Caco-2 (cell line): Measurements from ENCODE around the gene GABPA. TPM values are rescaled to one million over a fixed set of nuclear protein-coding genes. Genes with fewer than 3 reads are reported as not detected.

Experiments used
- BruUV-seq: library from RNA; stranded (reverse); fragments of 400-500 nt; replicated peaks from 2 replicates; lab custom pipeline; 2021; lab: Mats Ljungman, UMichigan
- CTCF ChIA-PET: fragments of 300-600 bp; sonication (Branson Sonifier 250); formaldehyde crosslinking; loops from one replicate; lab custom pipeline; 2022; ENCODE audit warnings: antibody characterized with exemption; lab: Charles Lee
- POLR2A ChIA-PET: fragments of 300-600 bp; sonication (Branson Sonifier 250); formaldehyde crosslinking; loops from one replicate; lab custom pipeline; 2022; ENCODE audit warnings: antibody characterized with exemption; lab: Charles Lee
- DNase-seq, 2 experiments: peaks; one replicate each; pipeline versions ENCODE4 v3.0.0 to v3.0.0-alpha.2; 2020 to 2022
- H3K27me3 ChIP-seq: replicated peaks from 2 replicates; pipeline ENCODE4 v1.6.0; 2011; ENCODE audit warnings: low read length; ENCODE audit not compliant: control insufficient read depth, insufficient read depth
- H3K36me3 ChIP-seq: 2 replicates; pipeline ENCODE4 v1.5.1; 2011; ENCODE audit warnings: low read length; ENCODE audit not compliant: control insufficient read depth, insufficient read depth
- H3K4me1 ChIP-seq: fragments of 250-450 bp; sonication (Bioruptor Pico); 2 replicates; pipeline ENCODE4 v1.5.1; 2020; ENCODE audit warnings: mild to moderate bottlenecking
- H3K4me3 ChIP-seq: 2 replicates; pipeline ENCODE4 v1.5.1; 2011; ENCODE audit warnings: low read depth, mild to moderate bottlenecking, control low read depth, low read length
- H3K9me3 ChIP-seq: fragments of 250-450 bp; sonication (Bioruptor Pico); 2 replicates; pipeline ENCODE4 v1.5.1; 2020; ENCODE audit warnings: mild to moderate bottlenecking, moderate library complexity
- H3K27ac Mint-ChIP-seq: one replicate; pipeline ENCODE4 v1.8.0; 2022; ENCODE audit warnings: mixed read lengths; ENCODE audit not compliant: unreplicated experiment
- H3K27me3 Mint-ChIP-seq: one replicate; pipeline ENCODE4 v1.8.0; 2022; ENCODE audit warnings: mixed read lengths; ENCODE audit not compliant: insufficient read depth, unreplicated experiment
- H3K36me3 Mint-ChIP-seq: one replicate; pipeline ENCODE4 v1.8.0; 2022; ENCODE audit warnings: mild to moderate bottlenecking, mixed read lengths; ENCODE audit not compliant: insufficient read depth, unreplicated experiment
- H3K4me1 Mint-ChIP-seq: one replicate; pipeline ENCODE4 v1.8.0; 2022; ENCODE audit warnings: low read depth, mixed read lengths; ENCODE audit not compliant: unreplicated experiment
- H3K4me3 Mint-ChIP-seq: one replicate; pipeline ENCODE4 v1.8.0; 2022; ENCODE audit warnings: mild to moderate bottlenecking, moderate library complexity, mixed read lengths; ENCODE audit not compliant: unreplicated experiment
- H3K9me3 Mint-ChIP-seq: one replicate; pipeline ENCODE4 v1.8.0; 2022; ENCODE audit warnings: mixed read lengths; ENCODE audit not compliant: unreplicated experiment
- intact Hi-C: fragments of 100-400 bp; cut with micrococcal nuclease; formaldehyde crosslinking; loops from one replicate; pipeline ENCODE4 v1.10.0; 2022; ENCODE audit not compliant: unreplicated experiment
- total RNA-seq: library from RNA; stranded (reverse); gene quantifications from 2 replicates; pipeline ENCODE4 v1.2.3, GENCODE V29; 2022
- TF ChIP-seq, protein P1 (sequence below), 2 experiments: fragments of 200-600 bp in 1 of 2; IDR thresholded peaks; 1 replicate in 1 of 2; 2 replicates in 1 of 2; pipeline versions ENCODE4 v1.5.1 to v1.8.0; 2011 to 2022; ENCODE audit warnings: antibody characterized with exemption in 1 of 2, control low read depth in 1 of 2, inconsistent platforms in 1 of 2, low read depth in 1 of 2, low read length in 1 of 2, mild to moderate bottlenecking in 1 of 2, moderate library complexity in 1 of 2; ENCODE audit not compliant: insufficient read depth in 1 of 2, severe bottlenecking in 1 of 2, unreplicated experiment in 1 of 2

The GABPA gene
- total RNA-seq, 1 experiment from 2014 or later, result 17.4 TPM

DNA sequence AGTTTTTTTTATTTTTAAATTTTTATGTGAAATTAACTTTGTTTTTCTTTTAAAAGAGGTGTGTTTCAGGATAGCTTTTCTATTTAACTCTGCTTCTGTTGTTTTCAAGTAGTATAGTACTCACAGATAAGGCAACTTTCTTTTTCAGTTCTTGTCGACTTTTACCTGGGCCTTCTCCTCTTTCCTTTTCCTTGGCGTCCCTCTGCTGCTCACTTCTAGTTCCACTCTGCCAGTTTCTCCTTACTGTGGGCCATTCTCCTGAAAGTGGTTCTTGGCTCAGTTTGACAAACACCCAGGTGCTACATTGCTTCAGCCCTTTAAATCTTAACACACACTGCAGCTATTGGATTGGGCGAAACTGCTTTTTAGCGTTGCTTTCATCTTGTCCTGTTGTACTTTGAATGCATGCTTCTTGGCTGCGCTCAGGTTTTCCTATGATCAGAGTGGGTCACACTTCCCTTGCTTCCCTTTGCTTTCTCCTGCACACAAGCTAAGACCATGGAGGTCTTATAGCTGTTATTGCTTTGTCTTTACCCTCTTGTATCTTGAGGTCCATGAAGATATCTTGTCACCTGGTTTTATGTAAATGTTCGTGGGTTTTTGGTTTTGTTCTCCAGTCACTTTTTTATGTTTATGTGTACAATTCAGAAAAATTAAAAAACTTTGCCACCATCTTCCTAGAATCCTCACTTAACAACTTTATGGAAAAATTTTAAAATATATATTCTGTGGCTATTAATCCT lies 21.6 kb downstream of the GABPA start:
- Mint-ChIP-seq H3K36me3 (peaks cover 44% of the 10 kb centered on the region), H3K4me3 (no peak overlapping the region), H3K9me3 (no peaks in the 10 kb centered on the region), H3K27ac (no peak overlapping the region), H3K27me3 (no peaks in the 10 kb centered on the region), H3K4me1 (no peaks in the 10 kb centered on the region)
- CTCF ChIA-PET, result no interaction called here
- H3K27me3 ChIP-seq, result no peaks in the 10 kb centered on the region
- no peaks in the 10 kb centered on the region for H3K36me3 ChIP-seq
- TF ChIP-seq, protein P1, sequence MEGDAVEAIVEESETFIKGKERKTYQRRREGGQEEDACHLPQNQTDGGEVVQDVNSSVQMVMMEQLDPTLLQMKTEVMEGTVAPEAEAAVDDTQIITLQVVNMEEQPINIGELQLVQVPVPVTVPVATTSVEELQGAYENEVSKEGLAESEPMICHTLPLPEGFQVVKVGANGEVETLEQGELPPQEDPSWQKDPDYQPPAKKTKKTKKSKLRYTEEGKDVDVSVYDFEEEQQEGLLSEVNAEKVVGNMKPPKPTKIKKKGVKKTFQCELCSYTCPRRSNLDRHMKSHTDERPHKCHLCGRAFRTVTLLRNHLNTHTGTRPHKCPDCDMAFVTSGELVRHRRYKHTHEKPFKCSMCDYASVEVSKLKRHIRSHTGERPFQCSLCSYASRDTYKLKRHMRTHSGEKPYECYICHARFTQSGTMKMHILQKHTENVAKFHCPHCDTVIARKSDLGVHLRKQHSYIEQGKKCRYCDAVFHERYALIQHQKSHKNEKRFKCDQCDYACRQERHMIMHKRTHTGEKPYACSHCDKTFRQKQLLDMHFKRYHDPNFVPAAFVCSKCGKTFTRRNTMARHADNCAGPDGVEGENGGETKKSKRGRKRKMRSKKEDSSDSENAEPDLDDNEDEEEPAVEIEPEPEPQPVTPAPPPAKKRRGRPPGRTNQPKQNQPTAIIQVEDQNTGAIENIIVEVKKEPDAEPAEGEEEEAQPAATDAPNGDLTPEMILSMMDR (IDR thresholded peaks at IDR 0.05; ENCODE audit: insufficient read depth in 1 of 2, low read depth in 1 of 2, low read length in 1 of 2, severe bottlenecking in 1 of 2, unreplicated experiment in 1 of 2), result no peak
- intact Hi-C loops, result no loop called here
- H3K9me3 ChIP-seq, result no peaks in the 10 kb centered on the region
- no peak overlapping the region for H3K4me3 ChIP-seq
- H3K4me1 ChIP-seq, result no peaks in the 10 kb centered on the region
- BruUV-seq, result no TSS peak
- DNase-seq, result no peak
- POLR2A ChIA-PET, result no interaction called here

DNA sequence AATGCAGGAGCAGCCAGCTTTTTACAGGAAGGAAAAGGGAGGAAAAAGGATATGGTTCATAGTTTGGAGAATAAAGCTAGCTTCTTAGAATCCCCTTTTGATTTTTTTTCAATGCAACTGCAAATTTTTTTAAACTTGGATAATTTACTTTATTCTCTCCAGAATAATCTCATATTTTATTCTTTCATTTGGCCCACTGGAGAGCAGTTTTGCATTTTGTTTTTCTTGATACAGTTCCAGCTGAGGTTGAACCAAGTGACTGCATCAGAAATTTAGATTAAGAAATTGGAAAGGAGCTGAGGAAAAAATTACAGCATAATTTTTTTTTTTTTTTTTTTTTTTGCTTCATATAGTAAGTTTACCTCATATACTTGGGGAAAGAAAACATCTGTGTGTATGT lies 22.8 kb downstream of the GABPA start:
- no peak overlapping the region for H3K4me3 Mint-ChIP-seq
- peaks cover 44% of the 10 kb centered on the region for H3K36me3 Mint-ChIP-seq
- no peaks in the 10 kb centered on the region for H3K9me3 Mint-ChIP-seq
- ChIA-PET CTCF (no interaction called here), POLR2A (no interaction called here)
- H3K4me1 Mint-ChIP-seq, result no peaks in the 10 kb centered on the region
- H3K27me3 ChIP-seq, result no peaks in the 10 kb centered on the region
- intact Hi-C loops, result no loop called here
- H3K9me3 ChIP-seq, result no peaks in the 10 kb centered on the region
- no TSS peak for BruUV-seq
- TF ChIP-seq, protein P1 (IDR thresholded peaks at IDR 0.05; ENCODE audit: insufficient read depth in 1 of 2, low read depth in 1 of 2, low read length in 1 of 2, severe bottlenecking in 1 of 2, unreplicated experiment in 1 of 2), result no peak
- no peaks in the 10 kb centered on the region for H3K36me3 ChIP-seq
- no peak overlapping the region for H3K27ac Mint-ChIP-seq
- no peak overlapping the region for H3K4me3 ChIP-seq
- no peak for DNase-seq
- no peaks in the 10 kb centered on the region for H3K27me3 Mint-ChIP-seq
- H3K4me1 ChIP-seq, result no peaks in the 10 kb centered on the region

DNA sequence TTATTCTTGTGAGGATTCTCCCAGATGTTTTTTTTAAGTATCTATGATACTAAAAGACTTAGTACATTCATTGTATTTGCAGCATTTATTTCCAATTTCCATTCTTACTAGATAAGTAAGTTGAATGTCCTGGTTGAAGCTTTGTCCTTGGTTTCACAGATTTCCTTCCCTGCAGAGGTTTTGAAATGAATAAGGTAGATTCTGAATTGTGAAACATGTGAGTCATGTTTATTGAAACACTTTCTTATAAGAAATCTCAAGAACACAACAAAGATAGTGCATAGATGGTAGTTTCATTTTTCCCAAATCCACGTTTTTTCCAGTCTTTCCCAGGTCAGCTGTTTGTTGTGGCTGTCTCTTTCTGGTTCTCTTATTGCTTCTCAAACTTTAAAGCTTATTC lies 24.8 kb downstream of the GABPA start:
- peaks cover 28% of the 10 kb centered on the region for H3K36me3 Mint-ChIP-seq
- no peak overlapping the region for H3K27ac Mint-ChIP-seq

More for the DNA sequence above, 24.8 kb downstream of the GABPA start:
- no peak for DNase-seq
- H3K9me3 ChIP-seq, result no peaks in the 10 kb centered on the region
- H3K9me3 Mint-ChIP-seq, result no peaks in the 10 kb centered on the region
- H3K36me3 ChIP-seq, result no peaks in the 10 kb centered on the region
- no peaks in the 10 kb centered on the region for H3K4me1 Mint-ChIP-seq
- H3K4me1 ChIP-seq, result no peaks in the 10 kb centered on the region
- H3K4me3 ChIP-seq, result no peak overlapping the region
- BruUV-seq, result no TSS peak
- intact Hi-C loops, result no loop called here
- no peaks in the 10 kb centered on the region for H3K27me3 Mint-ChIP-seq
- ChIA-PET POLR2A (no interaction called here), CTCF (no interaction called here)
- TF ChIP-seq, protein P1 (IDR thresholded peaks at IDR 0.05; ENCODE audit: insufficient read depth in 1 of 2, low read depth in 1 of 2, low read length in 1 of 2, severe bottlenecking in 1 of 2, unreplicated experiment in 1 of 2), result no peak
- no peaks in the 10 kb centered on the region for H3K27me3 ChIP-seq
- H3K4me3 Mint-ChIP-seq, result no peak overlapping the region
